A549 (cell line): ENCODE results near the gene LRRC3. TPM values are rescaled to one million over a fixed set of nuclear protein-coding genes. Genes with fewer than 3 reads are reported as not detected.

ENCODE experiments used
- ATAC-seq, 2 experiments: fragments of 200-7000 bp in 1 of 2; fragments of >200 bp in 1 of 2; cut with Nextera tagmentation in 1 of 2; cut with Tn5 transposase in 1 of 2; 3 replicates each; pipeline versions ENCODE4 v1.8.0 to v1.9.1; 2018 to 2020; ENCODE audit warnings: mild to moderate bottlenecking in 1 of 2, moderate library complexity in 1 of 2
- CTCF ChIA-PET: fragments of 300-600 bp; sonication (Branson Sonifier 250); formaldehyde crosslinking; extraction: SDS; loops from one replicate; lab custom pipeline; 2021; ENCODE audit warnings: antibody characterized with exemption, inconsistent platforms; lab: Yijun Ruan, JAX
- POLR2A ChIA-PET: fragments of 350-600 bp; formaldehyde crosslinking; extraction: SDS; loops from one replicate; lab custom pipeline; 2021; ENCODE audit warnings: antibody characterized with exemption, inconsistent platforms; lab: Yijun Ruan, JAX
- DNase-seq, 2 experiments: peaks; one replicate each; pipeline versions ENCODE4 v3.0.0 to v3.0.0-alpha.2; 2011 to 2016; ENCODE audit warnings: low read depth in 1 of 2, low spot score in 1 of 2
- FAIRE-seq: peaks from 2 replicates; lab custom pipeline; 2011; peaks lifted over from hg19 to GRCh38; lab: Jason Lieb, UNC
- H3K27ac ChIP-seq, 2 experiments: fragments of >200 bp; sonication (Bioruptor Twin); formaldehyde crosslinking; 3 replicates each; pipeline ENCODE4 v1.5.1; 2016 to 2017
- H3K4me1 ChIP-seq: fragments of >200 bp; sonication (Bioruptor Twin); formaldehyde crosslinking; 3 replicates; pipeline ENCODE4 v1.6.1; 2016
- H3K4me2 ChIP-seq: fragments of >200 bp; sonication (Bioruptor Twin); formaldehyde crosslinking; 3 replicates; pipeline ENCODE4 v1.6.1; 2016
- H3K4me3 ChIP-seq: fragments of >200 bp; sonication (Bioruptor Twin); formaldehyde crosslinking; 3 replicates; pipeline ENCODE4 v1.5.1; 2016
- H3K9me3 ChIP-seq: fragments of >200 bp; sonication (Bioruptor Twin); formaldehyde crosslinking; 3 replicates; pipeline ENCODE4 v1.6.1; 2016
- CBX2 ChIP-seq: fragments of 200-600 bp; sonication (generic); IDR thresholded peaks from 2 replicates; pipeline ENCODE4 v1.6.1; 2016; ENCODE audit warnings: low read depth, mild to moderate bottlenecking, borderline replicate concordance
- CBX8 ChIP-seq: fragments of 200-600 bp; sonication (generic); IDR thresholded peaks from 2 replicates; pipeline ENCODE4 v1.6.1; 2016
- CHD2 ChIP-seq: fragments of 150-350 bp; IDR thresholded peaks from 2 replicates; pipeline ENCODE4 v1.6.1; 2014; ENCODE audit warnings: low read length; ENCODE audit not compliant: partially characterized antibody
- CHD4 ChIP-seq: fragments of 200-600 bp; sonication (generic); IDR thresholded peaks from 2 replicates; pipeline ENCODE4 v1.6.1; 2016; ENCODE audit warnings: antibody characterized with exemption, mild to moderate bottlenecking, borderline replicate concordance
- ELK1 ChIP-seq: fragments of 150-350 bp; IDR thresholded peaks from 2 replicates; pipeline ENCODE4 v1.6.1; 2014; ENCODE audit warnings: low read depth, mild to moderate bottlenecking, low read length
- FOXS1 ChIP-seq: fragments of 250-450 bp; sonication (Bioruptor Pico); IDR thresholded peaks from 2 replicates; pipeline ENCODE4 v1.5.0; 2020; ENCODE audit warnings: mild to moderate bottlenecking, moderate library complexity
- HES2 ChIP-seq: fragments of >200 bp; sonication (Bioruptor Twin); formaldehyde crosslinking; IDR thresholded peaks from 2 replicates; pipeline ENCODE4 v1.6.1; 2016
- HEYL ChIP-seq: fragments of 250-450 bp; sonication (Bioruptor Pico); IDR thresholded peaks from 2 replicates; pipeline ENCODE4 v1.8.0; 2021; ENCODE audit warnings: mild to moderate bottlenecking, moderate library complexity
- HMGXB4 ChIP-seq: fragments of 250-450 bp; sonication (Bioruptor Pico); IDR thresholded peaks from 2 replicates; pipeline ENCODE4 v1.5.0; 2021; ENCODE audit warnings: mild to moderate bottlenecking, moderate library complexity, borderline replicate concordance
- HOXA7 ChIP-seq: fragments of 250-450 bp; sonication (Bioruptor Pico); IDR thresholded peaks from 2 replicates; pipeline ENCODE4 v1.5.0; 2020; ENCODE audit warnings: mild to moderate bottlenecking, moderate library complexity
- HOXB13 ChIP-seq: fragments of 250-450 bp; sonication (Bioruptor Pico); IDR thresholded peaks from 2 replicates; pipeline ENCODE4 v1.5.0; 2020; ENCODE audit warnings: low read depth, mild to moderate bottlenecking, moderate library complexity
- JUN ChIP-seq, 2 experiments: fragments of >200 bp; sonication (Bioruptor Twin); formaldehyde crosslinking; IDR thresholded peaks; 2 replicates in 1 of 2; 3 replicates in 1 of 2; pipeline ENCODE4 v1.6.1; 2016 to 2017
- JUNB ChIP-seq: fragments of >200 bp; sonication (Bioruptor Twin); formaldehyde crosslinking; IDR thresholded peaks from 2 replicates; pipeline ENCODE4 v1.6.1; 2016
- KDM1A ChIP-seq: fragments of 200-600 bp; sonication (generic); IDR thresholded peaks from 2 replicates; pipeline ENCODE4 v1.6.1; 2016; ENCODE audit warnings: low read depth, mild to moderate bottlenecking
- NFE2L2 ChIP-seq: fragments of 150-350 bp; conservative IDR thresholded peaks from 2 replicates; pipeline ENCODE4 v1.6.1; 2014; ENCODE audit warnings: low read length
- NPAS2 ChIP-seq: fragments of 250-450 bp; sonication (Bioruptor Pico); IDR thresholded peaks from 2 replicates; pipeline ENCODE4 v1.8.0; 2022; ENCODE audit warnings: mild to moderate bottlenecking, moderate library complexity, borderline replicate concordance
- NR3C1 ChIP-seq: fragments of >200 bp; sonication (Bioruptor Twin); formaldehyde crosslinking; IDR thresholded peaks from 3 replicates; pipeline ENCODE4 v1.6.1; 2017
- POLR2A ChIP-seq: IDR thresholded peaks from 2 replicates; pipeline ENCODE4 v1.6.1; 2012; ENCODE audit warnings: mild to moderate bottlenecking, low read length
- RCOR1 ChIP-seq: fragments of 150-350 bp; IDR thresholded peaks from 2 replicates; pipeline ENCODE4 v1.6.1; 2014; ENCODE audit warnings: antibody characterized with exemption, low read length, low read depth
- REST ChIP-seq: fragments of 200-600 bp; sonication (generic); IDR thresholded peaks from 2 replicates; pipeline ENCODE4 v1.6.1; 2016; ENCODE audit warnings: antibody characterized with exemption, mild to moderate bottlenecking, moderate library complexity
- SMC3 ChIP-seq: fragments of >200 bp; sonication (Bioruptor Twin); formaldehyde crosslinking; IDR thresholded peaks from 3 replicates; pipeline ENCODE4 v1.6.1; 2018; ENCODE audit warnings: inconsistent platforms
- TFCP2L1 ChIP-seq: fragments of 250-450 bp; sonication (Bioruptor Pico); IDR thresholded peaks from 2 replicates; pipeline ENCODE4 v1.5.0; 2021; ENCODE audit warnings: mild to moderate bottlenecking
- USF2 ChIP-seq: fragments of 450-650 bp; IDR thresholded peaks from 2 replicates; pipeline ENCODE4 v1.6.1; 2014; ENCODE audit warnings: antibody characterized with exemption
- ZNF302 ChIP-seq: fragments of 250-450 bp; sonication (Bioruptor Pico); IDR thresholded peaks from 2 replicates; pipeline ENCODE4 v1.9.0; 2021; ENCODE audit warnings: inconsistent platforms, mild to moderate bottlenecking, moderate library complexity
- ZSCAN20 ChIP-seq: fragments of 250-450 bp; sonication (Bioruptor Pico); IDR thresholded peaks from 2 replicates; pipeline ENCODE4 v1.8.0; 2022; ENCODE audit warnings: mild to moderate bottlenecking, moderate library complexity
- WGBS: methylation state at CpG from one replicate; pipeline ENCODE4 v1.1.6; 2017; ENCODE audit errors: missing lambda C conversion rate; 5-methylcytosine and 5-hydroxymethylcytosine counted together
- polyA plus RNA-seq, 4 experiments: library from polyadenylated mRNA; depleted of rRNA in 3 of 4; stranded (reverse); fragments of >200 nt; fragmentation: RNase III in 1 of 4; extraction: RNeasy Plus Mini Kit Qiagen cat#74134 plus additional on column Dnase treatment in 1 of 4; gene quantifications; 2 replicates in 3 of 4; 3 replicates in 1 of 4; pipeline ENCODE4 v1.2.3, GENCODE V29; 2011 to 2017

LRRC3 gene
- polyA plus RNA-seq, 2 of the 4 experiments (the other 2 are of a cell fraction), result 0.59 to 1.1 TPM

- POLR2A ChIA-PET, result no interaction called here
- Histone ChIP-seq H3K4me2 (no peak overlapping the region), H3K4me1 (no peaks in the 10 kb centered on the region), H3K4me3 (no peak overlapping the region), H3K27ac (no peak overlapping the region), H3K9me3 (no peaks in the 10 kb centered on the region)
- TF ChIP-seq ELK1, result no peak
- TF ChIP-seq SMC3, result no peak
- TF ChIP-seq RCOR1, result no peak
- TF ChIP-seq ZNF302 (CRISPR knock-in tag), result no peak
- TF ChIP-seq KDM1A, result no peak
- TF ChIP-seq CBX2, result no peak
- CTCF ChIA-PET, result no interaction called here
- DNase-seq, result no peak
- ATAC-seq, result no peak
- FAIRE-seq, result no peak
- WGBS, result 65% methylated on average over 4 of the region's 5 CpGs
Measured at GRCh38 chr21:44437371-44437695, 18.0 kb upstream of the LRRC3 start.

- Histone ChIP-seq H3K4me1 (no peaks in the 10 kb centered on the region), H3K27ac (no peak overlapping the region), H3K9me3 (no peaks in the 10 kb centered on the region), H3K4me2 (no peak overlapping the region), H3K4me3 (no peak overlapping the region)
- ChIA-PET CTCF (no interaction called here), POLR2A (no interaction called here)
- ATAC-seq (no peak), DNase-seq (no peak), FAIRE-seq (no peak)
- WGBS, result 79% methylated on average over 7 of the region's 19 CpGs
- no peak for TF ChIP-seq CHD4
- no peak for TF ChIP-seq HES2
- no peak for TF ChIP-seq NFE2L2
- no peak for TF ChIP-seq NPAS2 (CRISPR knock-in tag)
- TF ChIP-seq NR3C1, result no peak
- TF ChIP-seq CHD2, result no peak
- no peak for TF ChIP-seq HMGXB4 (CRISPR knock-in tag)
- TF ChIP-seq POLR2A, result no peak
- no peak for TF ChIP-seq HOXB13
- TF ChIP-seq FOXS1 (CRISPR knock-in tag), result no peak
- no peak for TF ChIP-seq USF2
- TF ChIP-seq ZNF302 (CRISPR knock-in tag), result no peak
- TF ChIP-seq REST, result no peak
- no peak for TF ChIP-seq JUNB
- no peak for TF ChIP-seq JUN (IDR thresholded peaks at IDR 0.05)
- no peak for TF ChIP-seq CBX8
- no peak for TF ChIP-seq TFCP2L1 (CRISPR knock-in tag)
- TF ChIP-seq HOXA7, result no peak
- TF ChIP-seq ZSCAN20 (CRISPR knock-in tag), result no peak
- TF ChIP-seq HEYL (CRISPR knock-in tag), result no peak
Measured at GRCh38 chr21:44437696-44438431, 17.4 kb upstream of the LRRC3 start.
